ENCODE measurements around the gene PCNT.
"Not testable (repeated sequence)": the region's sequence is repeated elsewhere in the genome, so short reads cannot be mapped to it uniquely, and the experiment has no call there.

PCNT gene

GRCh38 chr21:46426313-46427046, 102.5 kb downstream of the PCNT start:
- DNase-seq (ENCODE audit: low read depth), result no peak

- no peak for DNase-seq (ENCODE audit: low read depth)
Observed at GRCh38 chr21:46427516-46427915, 103.6 kb downstream of the PCNT start.

- no peak for DNase-seq (ENCODE audit: low read depth)
Observed at GRCh38 chr21:46428286-46428685, 104.3 kb downstream of the PCNT start.

GRCh38 chr21:46428987-46429710, 105.2 kb downstream of the PCNT start:
- DNase-seq (ENCODE audit: low read depth), result no peak

- no peak for DNase-seq (ENCODE audit: low read depth)
Observed at GRCh38 chr21:46429754-46430681, 106.1 kb downstream of the PCNT start.

GRCh38 chr21:46431448-46431847, 107.5 kb downstream of the PCNT start:
- no peak for DNase-seq (ENCODE audit: low read depth)

GRCh38 chr21:46431884-46432488, 108.0 kb downstream of the PCNT start:
- no peak for DNase-seq (ENCODE audit: low read depth)

DNA sequence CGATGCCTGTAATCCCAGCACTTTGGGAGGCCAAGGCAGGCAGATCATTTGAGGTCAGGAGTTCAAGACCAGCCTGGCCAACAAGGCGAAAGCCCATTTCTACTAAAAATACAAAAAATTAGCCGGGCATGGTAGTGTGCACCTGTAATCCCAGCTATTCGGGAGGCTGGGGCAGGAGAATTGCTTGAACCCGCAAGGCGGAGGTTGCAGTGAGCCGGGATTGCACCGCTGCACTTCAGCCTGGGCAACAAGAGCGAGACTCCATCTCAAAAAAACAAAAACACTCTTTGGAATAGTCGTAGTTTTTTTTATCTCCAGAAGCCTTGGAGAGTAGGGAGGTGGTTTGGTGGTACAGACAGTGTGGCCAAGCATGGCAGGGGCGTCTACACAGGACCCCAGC, 109.2 kb downstream of the PCNT start:
- DNase-seq (ENCODE audit: low read depth), result not testable (repeated sequence)

GRCh38 chr21:46434322-46434958, 110.5 kb downstream of the PCNT start:
- DNase-seq (ENCODE audit: low read depth), result no peak

DNA sequence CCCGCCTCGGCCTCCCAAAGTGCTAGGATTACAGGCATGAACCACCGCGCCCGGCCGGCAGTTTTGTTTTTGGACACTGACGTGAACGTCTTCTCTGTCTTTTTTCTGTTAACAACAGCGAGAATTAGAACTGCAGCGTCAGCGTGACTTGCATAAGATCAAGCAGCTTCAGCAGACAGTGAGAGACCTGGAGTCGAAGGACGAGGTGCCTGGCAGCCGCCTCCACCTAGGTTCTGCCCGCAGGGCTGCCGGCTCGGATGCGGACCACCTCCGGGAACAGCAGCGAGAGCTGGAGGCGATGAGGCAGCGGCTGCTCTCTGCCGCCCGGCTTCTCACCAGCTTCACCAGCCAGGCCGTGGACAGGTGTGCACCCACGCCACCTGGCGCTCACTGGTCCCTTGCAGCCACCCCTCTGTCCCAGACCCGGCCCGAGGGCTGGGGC, 111.9 kb downstream of the PCNT start:
- no peak for DNase-seq (ENCODE audit: low read depth)

DNA sequence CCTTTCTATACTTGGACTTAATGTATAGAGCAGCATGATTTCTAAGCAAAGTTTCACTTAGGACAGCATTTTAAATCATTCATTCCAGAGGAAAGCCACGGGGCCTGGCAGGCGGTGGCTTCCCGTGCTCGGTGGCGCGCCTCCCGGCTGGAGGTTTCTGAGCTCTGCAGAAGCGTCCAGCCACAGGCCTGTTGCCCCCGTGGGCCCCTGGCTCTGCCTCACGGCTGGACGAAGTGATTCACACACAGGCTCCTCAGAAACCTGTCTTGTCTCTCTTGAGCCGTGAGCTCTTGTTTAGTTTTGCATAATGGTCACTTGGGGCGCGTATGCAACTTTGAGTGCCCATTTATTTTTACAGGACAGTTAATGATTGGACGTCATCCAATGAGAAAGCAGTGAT, 112.7 kb downstream of the PCNT start:
- no peak for DNase-seq (ENCODE audit: low read depth)

DNA sequence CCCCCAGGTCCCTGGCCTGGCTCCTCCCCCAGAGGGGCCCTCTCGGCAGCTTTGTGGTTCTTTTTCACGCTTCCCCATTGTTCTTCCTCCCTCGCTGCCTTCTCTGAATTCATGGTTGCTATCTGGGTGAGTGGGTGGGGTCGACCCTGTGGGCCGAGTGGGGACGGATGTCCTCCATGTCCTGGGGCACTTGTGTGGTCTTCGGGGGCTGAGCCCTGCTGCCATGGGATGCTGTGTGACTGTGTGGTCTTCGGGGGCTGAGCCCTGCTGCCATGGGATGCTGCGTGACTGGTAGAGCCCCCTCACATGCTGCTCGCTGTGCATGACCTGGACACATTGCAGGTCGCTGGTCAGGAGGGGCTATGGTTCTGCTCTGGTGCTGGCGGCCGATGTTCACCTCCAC, 113.1 kb downstream of the PCNT start:
- no peak for DNase-seq (ENCODE audit: low read depth)

- DNase-seq (ENCODE audit: low read depth), result no peak
Observed at GRCh38 chr21:46437511-46437910, 113.6 kb downstream of the PCNT start.

DNA sequence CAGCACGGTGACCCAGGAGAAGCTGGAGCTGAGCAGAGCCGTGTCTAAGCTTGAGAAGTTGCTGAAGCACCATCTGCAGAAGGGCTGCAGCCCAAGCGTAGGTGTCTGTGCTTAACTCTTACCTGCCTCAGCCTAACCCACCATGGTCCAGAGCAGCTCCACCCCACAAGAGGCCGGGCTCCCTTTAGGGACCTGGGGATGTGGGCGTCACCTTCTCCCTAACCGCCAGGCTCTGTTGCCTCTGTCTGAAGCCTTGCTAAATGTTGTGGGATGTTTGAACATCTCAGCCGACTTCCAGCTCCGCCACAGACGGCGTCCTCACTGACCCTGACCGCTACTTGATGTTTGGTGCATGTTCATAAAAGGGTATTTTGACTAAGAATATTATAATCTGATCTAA, 114.3 kb downstream of the PCNT start:
- DNase-seq (ENCODE audit: low read depth), result no peak

DNA sequence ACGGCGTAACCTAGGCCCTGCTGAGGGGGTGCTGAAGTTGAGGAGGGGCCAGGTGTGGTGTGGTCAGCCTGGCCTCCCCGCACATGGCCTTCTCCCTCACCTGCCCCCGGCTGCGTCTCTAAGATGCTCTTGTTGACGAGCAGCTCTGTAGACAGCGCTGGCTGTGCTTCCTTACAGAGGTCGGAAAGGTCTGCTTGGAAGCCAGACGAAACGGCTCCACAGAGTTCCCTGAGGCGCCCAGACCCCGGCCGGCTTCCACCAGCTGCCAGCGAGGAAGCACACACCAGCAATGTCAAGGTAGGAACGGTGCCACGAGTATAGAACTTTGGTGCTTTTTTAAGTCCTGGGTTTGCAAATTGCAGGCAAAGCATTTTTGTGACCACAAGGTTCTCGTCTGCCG, 116.0 kb downstream of the PCNT start:
- DNase-seq (ENCODE audit: low read depth), result no peak

DNA sequence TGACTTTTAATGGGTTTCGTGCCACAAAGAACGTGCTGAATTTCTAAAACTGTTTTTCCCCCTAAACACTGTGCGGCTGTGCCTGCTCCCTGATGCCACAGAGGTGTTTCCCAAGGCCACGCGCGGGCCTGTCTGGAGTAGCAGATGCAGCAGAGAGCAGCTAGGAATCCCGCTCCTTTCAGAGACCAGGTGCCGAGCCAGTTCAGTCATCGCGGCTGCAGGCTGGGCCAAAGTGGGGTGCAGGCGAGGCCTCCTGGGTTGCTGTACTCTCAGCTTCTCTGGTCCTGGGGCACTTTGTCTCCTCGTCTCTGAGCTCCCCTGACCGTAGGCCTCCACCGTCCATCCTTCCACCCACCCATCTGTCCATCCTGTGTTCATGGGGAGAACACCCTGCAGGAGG, 117.4 kb downstream of the PCNT start:
- DNase-seq (ENCODE audit: low read depth), result no peak

DNA sequence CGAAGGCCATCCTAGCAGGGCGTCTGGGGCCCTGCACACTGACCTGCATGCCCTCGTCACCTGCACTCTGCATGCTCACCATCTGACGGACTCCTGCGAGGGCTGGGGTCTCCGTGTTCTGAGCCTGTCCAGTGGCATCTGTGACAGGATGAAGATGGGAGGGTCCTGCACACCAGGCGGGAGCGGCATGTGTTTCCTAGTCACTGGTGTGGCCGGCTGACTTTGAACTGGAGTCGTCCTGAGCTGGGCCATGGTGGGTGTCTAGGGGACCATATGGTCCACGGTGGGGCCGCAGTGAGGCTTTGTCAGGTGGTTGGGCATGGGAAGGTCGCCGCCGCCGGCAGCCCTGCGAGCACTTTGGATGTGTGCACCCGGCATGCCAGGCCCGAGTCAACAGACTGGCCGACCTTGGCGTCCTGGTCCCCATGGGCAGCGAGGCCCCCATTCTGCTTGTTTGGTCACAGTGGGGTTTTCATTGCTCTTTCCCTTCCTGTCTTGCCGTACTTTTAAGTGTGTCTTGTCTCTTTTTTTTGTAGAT, 118.1 kb downstream of the PCNT start:
- DNase-seq (ENCODE audit: low read depth), result no peak

- DNase-seq (ENCODE audit: low read depth), result no peak
Observed at GRCh38 chr21:46442938-46443337, 119.0 kb downstream of the PCNT start.

GRCh38 chr21:46443910-46444309, 120.0 kb downstream of the PCNT start:
- no peak for DNase-seq (ENCODE audit: low read depth)

DNA sequence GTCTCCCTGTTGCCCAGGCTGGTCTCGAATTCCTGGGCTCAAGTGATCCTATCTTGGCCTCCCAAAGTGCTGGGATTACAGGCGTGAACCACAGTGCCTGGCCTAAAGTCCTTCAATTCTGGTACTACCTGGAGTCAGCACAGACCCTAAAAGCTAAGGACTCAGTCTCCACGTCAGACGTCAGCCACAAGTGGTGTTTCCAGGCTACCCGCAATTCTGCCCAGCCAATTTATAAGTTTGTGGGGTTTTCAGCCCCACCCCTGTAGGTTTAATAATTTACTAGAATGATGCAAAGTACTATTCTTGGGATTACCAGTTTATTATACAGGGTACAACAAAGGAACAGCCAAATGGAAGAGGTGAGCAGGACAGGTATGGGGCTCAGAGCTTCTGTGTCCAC, 124.2 kb downstream of the PCNT start:
- DNase-seq (ENCODE audit: low read depth), result no peak

DNA sequence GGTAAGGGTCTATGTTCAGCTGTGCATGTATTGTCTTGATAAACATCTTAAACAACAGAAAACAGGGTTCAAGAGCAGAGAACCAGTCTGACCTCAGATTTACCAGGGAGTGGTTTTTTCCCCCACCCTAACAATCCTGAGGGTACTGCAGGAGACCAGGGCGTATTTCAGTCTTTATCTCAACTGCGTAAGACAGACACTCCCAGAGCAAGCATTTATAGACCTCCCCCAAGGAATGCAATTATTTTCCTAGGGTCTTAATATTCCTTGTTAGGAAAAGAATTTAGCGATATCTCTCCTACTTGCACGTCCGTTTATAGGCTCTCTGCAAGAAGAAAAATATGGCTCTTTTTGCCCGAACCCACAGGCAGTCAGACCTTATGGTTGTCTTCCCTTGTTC, 124.9 kb downstream of the PCNT start:
- DNase-seq (ENCODE audit: low read depth), result not testable (repeated sequence)

All from T follicular helper cell (primary cell).